IMR-90 (cell line): ENCODE measurements around the gene CCDC134. TPM values are rescaled to one million over a fixed set of nuclear protein-coding genes. Genes with fewer than 3 reads are reported as not detected.

Experiments
- ATAC-seq: fragments of 200-7000 bp; cut with Tn5 transposase; 2 replicates; pipeline ENCODE4 v1.9.1; 2020; ENCODE audit warnings: low read depth, mild to moderate bottlenecking, moderate library complexity
- BruUV-seq: library from RNA; stranded (reverse); fragments of 400-500 nt; replicated peaks from 2 replicates; lab custom pipeline; 2021; lab: Mats Ljungman, UMichigan
- CTCF ChIA-PET: fragments of 300-600 bp; formaldehyde crosslinking; extraction: SDS; loops from one replicate; lab custom pipeline; 2021; ENCODE audit warnings: antibody characterized with exemption; lab: Yijun Ruan, JAX
- POLR2A ChIA-PET: fragments of 300-600 bp; sonication (Branson Sonifier 250); formaldehyde crosslinking; loops from one replicate; lab custom pipeline; 2022; ENCODE audit warnings: antibody characterized with exemption; ENCODE audit not compliant: unreplicated experiment; lab: Charles Lee
- DNase-seq: peaks from one replicate; pipeline ENCODE4 v3.0.0; 2013
- H2AFZ ChIP-seq: replicated peaks from 2 replicates; pipeline ENCODE3; 2013; ENCODE audit warnings: low read length, mild to moderate bottlenecking; ENCODE audit not compliant: poor library complexity
- H2AK5ac ChIP-seq: 2 replicates; pipeline ENCODE4 v1.6.1; 2013; ENCODE audit warnings: low read depth, low read length, inconsistent platforms
- H2AK9ac ChIP-seq: replicated peaks from 2 replicates; pipeline ENCODE3; 2013; ENCODE audit warnings: mild to moderate bottlenecking, low read depth, low read length, moderate library complexity; ENCODE audit not compliant: poor library complexity
- H2BK120ac ChIP-seq: 2 replicates; pipeline ENCODE4 v1.6.1; 2013; ENCODE audit warnings: low read depth, low read length, inconsistent platforms
- H2BK15ac ChIP-seq: 3 replicates; pipeline ENCODE4 v1.6.1; 2013; ENCODE audit warnings: low read depth, low read length, inconsistent platforms
- H2BK20ac ChIP-seq: 2 replicates; pipeline ENCODE4 v1.6.1; 2013; ENCODE audit warnings: low read depth, mild to moderate bottlenecking, inconsistent platforms, low read length, moderate library complexity
- H2BK5ac ChIP-seq: 2 replicates; pipeline ENCODE4 v1.6.1; 2013; ENCODE audit warnings: mild to moderate bottlenecking, low read depth, low read length, inconsistent platforms; ENCODE audit not compliant: poor library complexity, severe bottlenecking
- H3K14ac ChIP-seq: replicated peaks from 2 replicates; pipeline ENCODE4 v1.6.1; 2013; ENCODE audit warnings: low read depth, low read length, inconsistent platforms
- H3K18ac ChIP-seq: 2 replicates; pipeline ENCODE4 v1.6.1; 2013; ENCODE audit warnings: low read depth, low read length, control low read depth
- H3K23ac ChIP-seq: 2 replicates; pipeline ENCODE4 v1.6.1; 2013; ENCODE audit warnings: low read depth, low read length, inconsistent platforms
- H3K27ac ChIP-seq: 2 replicates; pipeline ENCODE4 v1.5.1; 2013; ENCODE audit warnings: mild to moderate bottlenecking, control low read depth, low read length; ENCODE audit not compliant: insufficient read depth
- H3K27me3 ChIP-seq: 2 replicates; pipeline ENCODE4 v1.6.1; 2013; ENCODE audit warnings: low read length; ENCODE audit not compliant: control insufficient read depth, insufficient read depth
- H3K36me3 ChIP-seq: 2 replicates; pipeline ENCODE4 v1.6.1; 2013; ENCODE audit warnings: low read length, mixed read lengths; ENCODE audit not compliant: control insufficient read depth, insufficient read depth
- H3K4ac ChIP-seq: 2 replicates; pipeline ENCODE4 v1.6.1; 2013; ENCODE audit warnings: low read depth, low read length, inconsistent platforms
- H3K4me1 ChIP-seq: 2 replicates; pipeline ENCODE4 v1.6.1; 2013; ENCODE audit warnings: low read length, mixed read lengths; ENCODE audit not compliant: control insufficient read depth, insufficient read depth
- H3K4me2 ChIP-seq: 2 replicates; pipeline ENCODE4 v1.6.1; 2013; ENCODE audit warnings: low read depth, mild to moderate bottlenecking, control low read depth, low read length, moderate library complexity
- H3K4me3 ChIP-seq: 2 replicates; pipeline ENCODE4 v1.5.1; 2013; ENCODE audit warnings: low read depth, mild to moderate bottlenecking, control low read depth, low read length, moderate library complexity; ENCODE audit not compliant: insufficient read depth
- H3K56ac ChIP-seq: 2 replicates; pipeline ENCODE4 v1.6.1; 2013; ENCODE audit warnings: low read length, inconsistent platforms; ENCODE audit not compliant: insufficient read depth; ENCODE audit errors: extremely low read depth
- H3K79me1 ChIP-seq, 2 experiments: 2 replicates each; pipeline ENCODE4 v1.6.1; 2013; ENCODE audit warnings: low read length in 2 of 2, inconsistent platforms in 1 of 2, low read depth in 1 of 2
- H3K9ac ChIP-seq: 2 replicates; pipeline ENCODE4 v1.6.1; 2013; ENCODE audit warnings: low read depth, low read length, control low read depth
- H3K9me1 ChIP-seq: 2 replicates; pipeline ENCODE4 v1.6.1; 2013; ENCODE audit warnings: low read length, inconsistent platforms; ENCODE audit not compliant: insufficient read depth
- H3K9me3 ChIP-seq: 2 replicates; pipeline ENCODE4 v1.6.1; 2013; ENCODE audit warnings: low read length; ENCODE audit not compliant: control insufficient read depth, insufficient read depth
- H4K20me1 ChIP-seq: 2 replicates; pipeline ENCODE4 v1.6.1; 2013; ENCODE audit warnings: low read length, inconsistent platforms; ENCODE audit not compliant: insufficient read depth
- H4K5ac ChIP-seq: 2 replicates; pipeline ENCODE4 v1.6.1; 2013; ENCODE audit warnings: mild to moderate bottlenecking, low read depth, low read length, control low read depth
- H4K8ac ChIP-seq, 2 experiments: 2 replicates each; pipeline ENCODE4 v1.6.1; 2013; ENCODE audit warnings: low read depth in 2 of 2, low read length in 2 of 2, control low read depth in 1 of 2, inconsistent platforms in 1 of 2
- H4K91ac ChIP-seq: 2 replicates; pipeline ENCODE4 v1.6.1; 2013; ENCODE audit warnings: low read depth, low read length, inconsistent platforms; ENCODE audit not compliant: insufficient read depth
- RAD21 ChIP-seq: IDR thresholded peaks from 2 replicates; pipeline ENCODE4 v1.6.1; 2012; ENCODE audit warnings: low read length, improper control_type of control experiment
- WGBS, 2 experiments: methylation state at CpG; one replicate each; pipeline versions ENCODE4 v1.1.5 to v1.1.7; 2013; ENCODE audit warnings: missing lambda C conversion rate in 2 of 2; ENCODE audit not compliant: insufficient read length in 1 of 2; ENCODE audit errors: extremely low coverage in 2 of 2; 5-methylcytosine and 5-hydroxymethylcytosine counted together
- dilution Hi-C: fragments of 300-500 bp; cut with HindIII; formaldehyde crosslinking; loops from one replicate; pipeline ENCODE4 v1.14.3; 2018; ENCODE audit warnings: low sequenced_read_pairs; ENCODE audit not compliant: unreplicated experiment
- in situ Hi-C: fragments of 300-500 bp; cut with MboI; formaldehyde crosslinking; loops from 3 replicates; pipeline ENCODE4 v1.14.3; 2019; ENCODE audit warnings: low sequenced_read_pairs, inconsistent platforms, mixed read lengths
- intact Hi-C: fragments of 100-400 bp; cut with micrococcal nuclease; formaldehyde crosslinking; loops from 2 replicates; pipeline ENCODE4 v1.10.0; 2022
- polyA plus RNA-seq, 3 experiments: library from polyadenylated mRNA; depleted of rRNA; stranded (reverse); fragments of >200 nt; gene quantifications; 2 replicates each; pipeline ENCODE4 v1.2.3, GENCODE V29; 2012; ENCODE audit warnings: low replicate concordance in 1 of 3
- total RNA-seq: library from RNA; depleted of rRNA; stranded (reverse); fragments of >200 nt; gene quantifications from 2 replicates; pipeline ENCODE4 v1.2.3, GENCODE V29; 2012

The CCDC134 gene
- total and polyA plus RNA-seq, 2 of the 4 experiments (the other 2 are of a cell fraction) = 5.1 to 7.0 TPM

GRCh38 chr22:41825376-41825775 is 24.9 kb downstream of the CCDC134 start:
- no peak for TF ChIP-seq RAD21
- Histone ChIP-seq H3K56ac (no peak overlapping the region), H2BK15ac (no peak overlapping the region), H3K4me3 (no peak overlapping the region), H2BK120ac (peak overlapping the region; percentile 7; the same call in 1 of the 2 replicates), H3K18ac (no peak overlapping the region; the same call in 1 of the 2 replicates), H4K20me1 (no peaks in the 10 kb centered on the region), H2BK5ac (no peak overlapping the region), H4K8ac (peak overlapping the region in 1 of 2 experiments; percentile 54; a peak in 1 of 4 replicates), H3K79me1 (peaks cover 0 to 4% of the 10 kb centered on the region in 2 experiments; a peak in 1 of 4 replicates), H3K23ac (no peak overlapping the region), H2AFZ (peak overlapping the region; percentile 58), H2AK9ac (peak overlapping the region; percentile 8), H3K4me2 (no peak overlapping the region), H3K27ac (no peak overlapping the region), H4K91ac (no peak overlapping the region), H2BK20ac (no peak overlapping the region), H2AK5ac (peak overlapping the region; percentile 1; the same call in 1 of the 2 replicates), H3K14ac (peak overlapping the region; percentile 8; the same call in 1 of the 2 replicates), H3K9me3 (no peaks in the 10 kb centered on the region), H3K4ac (peak overlapping the region; percentile 17; the same call in 1 of the 2 replicates), H3K27me3 (no peaks in the 10 kb centered on the region), H3K4me1 (peaks cover 20% of the 10 kb centered on the region), H3K9ac (no peak overlapping the region), H3K36me3 (no peaks in the 10 kb centered on the region), H4K5ac (peak overlapping the region; percentile 43), H3K9me1 (peaks cover 4% of the 10 kb centered on the region; the same call in 1 of the 2 replicates)
- ChIA-PET CTCF (no interaction called here), POLR2A (no interaction called here)
- intact Hi-C loops (no loop called here), in situ Hi-C loops (no loop called here), dilution Hi-C loops (no loop called here)
- ATAC-seq (peak; percentile 24; the same call in 1 of the 2 replicates), DNase-seq (peak; percentile 42)
- no TSS peak for BruUV-seq
- 50% methylated on average over 1 of the region's 7 CpGs; no CpG with 5 or more reads in 1 of the 2 experiments for WGBS, 2 experiments
